Lung (tissue), 12 donors: ENCODE results near the gene PTGIS. TPM values are rescaled to one million over a fixed set of nuclear protein-coding genes. Genes with fewer than 3 reads are reported as not detected.

Source experiments
- ATAC-seq: fragments of 200-7000 bp; cut with Tn5 transposase; one replicate; pipeline ENCODE4 v1.9.1; 2020; ENCODE audit warnings: moderate number of reproducible peaks; ENCODE audit not compliant: insufficient read depth, low FRiP score
- DNase-seq, 3 donors: peaks; one replicate each; pipeline ENCODE4 v3.0.0-alpha.2; 2013 to 2017
- H3K27ac ChIP-seq, 2 donors: one replicate each; pipeline ENCODE4 v1.5.1; 2013; ENCODE audit warnings: mild to moderate bottlenecking in 2 of 2, moderate library complexity in 2 of 2, control low read depth in 1 of 2, inconsistent platforms in 1 of 2, low read depth in 1 of 2, low read length in 1 of 2
- H3K27me3 ChIP-seq, 3 donors: one replicate each; pipeline ENCODE4 v1.5.1; 2013; ENCODE audit warnings: low read length in 2 of 3; ENCODE audit not compliant: control insufficient read depth in 3 of 3, insufficient read depth in 3 of 3
- H3K36me3 ChIP-seq, 4 donors: one replicate each; pipeline ENCODE4 v1.5.1; 2013; ENCODE audit warnings: low read length in 4 of 4, mild to moderate bottlenecking in 1 of 4, moderate library complexity in 1 of 4; ENCODE audit not compliant: control insufficient read depth in 4 of 4, insufficient read depth in 4 of 4
- H3K4me1 ChIP-seq, 5 donors: one replicate each; pipeline ENCODE4 v1.5.1; 2013; ENCODE audit warnings: low read length in 5 of 5, mild to moderate bottlenecking in 2 of 5, moderate library complexity in 1 of 5; ENCODE audit not compliant: control insufficient read depth in 5 of 5, insufficient read depth in 5 of 5
- H3K4me3 ChIP-seq: one replicate; pipeline ENCODE4 v1.5.1; 2013; ENCODE audit warnings: mild to moderate bottlenecking, control low read depth, moderate library complexity
- H3K9ac ChIP-seq, 2 donors: one replicate each; pipeline ENCODE4 v1.5.1; 2013; ENCODE audit warnings: low read length in 2 of 2, control low read depth in 1 of 2; ENCODE audit not compliant: insufficient read depth in 1 of 2
- H3K9me3 ChIP-seq, 4 donors: one replicate each; pipeline ENCODE4 v1.5.1; 2013; ENCODE audit warnings: low read length in 3 of 4, mild to moderate bottlenecking in 1 of 4, moderate library complexity in 1 of 4; ENCODE audit not compliant: control insufficient read depth in 4 of 4, insufficient read depth in 3 of 4
- CTCF ChIP-seq: IDR thresholded peaks from 2 replicates; pipeline ENCODE4 v1.5.1; 2012; ENCODE audit warnings: mild to moderate bottlenecking; ENCODE audit errors: control extremely low read depth, extremely low read depth
- whole genome bisulfite sequencing, 2 donors: extraction: QIAGEN DNeasy Blood & Tissue Kit; methylation state at CpG; one replicate each; pipeline ENCODE4 v1.1.7; 2013; 5-methylcytosine and 5-hydroxymethylcytosine counted together
- polyA plus RNA-seq, 2 donors: library from polyadenylated mRNA; stranded (reverse); fragments of 200-250 nt; gene quantifications; one replicate each; pipeline ENCODE4 v1.2.1, GENCODE V29; 2013
- total RNA-seq, 2 donors: library from RNA; depleted of rRNA in 1 of 2; stranded (reverse); fragments of >200 nt in 1 of 2; gene quantifications; one replicate each; pipeline ENCODE4 v1.2.1, GENCODE V29; 2014 to 2021
- donor health status: control.
- donor health status: control.
- donor health status: Bipolar disorder and iron deficiency.
- donor health status: healthy.
- donor health status: DM: yes; HTN: yes; CAD: no.

Gene PTGIS
- total and polyA plus RNA-seq, 4 donors: 5.3 to 43.8 (median 14.9) TPM

GRCh38 chr20:49603209-49603627 is 35.3 kb upstream of the PTGIS start:
- Histone ChIP-seq H3K27ac (no peak overlapping the region), H3K9me3 (no peaks in the 10 kb centered on the region), H3K9ac (no peak overlapping the region), H3K4me1 (no peaks in the 10 kb centered on the region), H3K27me3 (peaks cover 0 to 2% (median 0%) of the 10 kb centered on the region in 3 donors), H3K36me3 (no peaks in the 10 kb centered on the region), H3K4me3 (no peak overlapping the region)
- no peak for DNase-seq
- ATAC-seq: no peak
- no peak for TF ChIP-seq CTCF
- WGBS, 2 donors: 78 to 89% methylated on average over 11 of the region's 11 CpGs

- no peaks in the 10 kb centered on the region for H3K36me3 ChIP-seq
- ATAC-seq: no peak
- H3K4me3 ChIP-seq: no peak overlapping the region
- H3K27ac ChIP-seq: no peak overlapping the region
- H3K9me3 ChIP-seq: no peaks in the 10 kb centered on the region
- no peak for TF ChIP-seq CTCF
- H3K9ac ChIP-seq: no peak overlapping the region
- DNase-seq: no peak
- 77% methylated on average over 9 of the region's 9 CpGs for WGBS, 2 donors
- H3K27me3 ChIP-seq: no peaks in the 10 kb centered on the region
- H3K4me1 ChIP-seq: no peaks in the 10 kb centered on the region
Measured at GRCh38 chr20:49602345-49603208, 34.6 kb upstream of the PTGIS start.

GRCh38 chr20:49601153-49601924 is 33.4 kb upstream of the PTGIS start:
- H3K27ac ChIP-seq: no peak overlapping the region
- TF ChIP-seq CTCF: no peak
- WGBS, 2 donors: 92 to 95% methylated on average over 5 of the region's 5 CpGs
- H3K4me3 ChIP-seq: no peak overlapping the region
- DNase-seq: no peak
- no peaks in the 10 kb centered on the region for H3K9me3 ChIP-seq
- no peaks in the 10 kb centered on the region for H3K4me1 ChIP-seq
- no peak overlapping the region for H3K9ac ChIP-seq
- no peaks in the 10 kb centered on the region for H3K36me3 ChIP-seq
- no peak for ATAC-seq
- no peaks in the 10 kb centered on the region for H3K27me3 ChIP-seq
